Epithelial cell of esophagus (primary cell): ENCODE results near the gene RANBP3.

Experiments
- DNase-seq: peaks from one replicate; pipeline ENCODE4 v3.0.0; 2010; ENCODE audit warnings: low read depth
- H3K4me3 ChIP-seq: 2 replicates; pipeline ENCODE4 v1.5.1; 2011; ENCODE audit warnings: mild to moderate bottlenecking, low read length, control low read depth
- CTCF ChIP-seq: IDR thresholded peaks from 2 replicates; pipeline ENCODE4 v1.5.1; 2011; ENCODE audit warnings: low read depth, mild to moderate bottlenecking, low read length, control low read depth, inconsistent platforms; ENCODE audit not compliant: insufficient read depth; ENCODE audit errors: missing control alignments

RANBP3 gene

GRCh38 chr19:5899728-5900526, 78.0 kb downstream of the RANBP3 start:
- H3K4me3 ChIP-seq, result no peak overlapping the region
- no peak for DNase-seq
- no peak for TF ChIP-seq CTCF

GRCh38 chr19:5897189-5897969, 80.6 kb downstream of the RANBP3 start:
- TF ChIP-seq CTCF, result no peak
- no peak overlapping the region for H3K4me3 ChIP-seq
- no peak for DNase-seq

- no peak overlapping the region for H3K4me3 ChIP-seq
- TF ChIP-seq CTCF, result no peak
- no peak for DNase-seq
Observed at GRCh38 chr19:5896365-5897076, 81.4 kb downstream of the RANBP3 start.

GRCh38 chr19:5895890-5896289, 82.0 kb downstream of the RANBP3 start:
- DNase-seq, result no peak
- no peak for TF ChIP-seq CTCF
- no peak overlapping the region for H3K4me3 ChIP-seq

- no peak overlapping the region for H3K4me3 ChIP-seq
- no peak for DNase-seq
- no peak for TF ChIP-seq CTCF
Observed at GRCh38 chr19:5895409-5895808, 82.5 kb downstream of the RANBP3 start.

GRCh38 chr19:5894704-5895349, 83.1 kb downstream of the RANBP3 start:
- DNase-seq, result no peak
- no peak overlapping the region for H3K4me3 ChIP-seq
- TF ChIP-seq CTCF, result no peak
